HG02943 (cell line): ENCODE measurements around the gene UHRF2.
"Not testable (repeated sequence)": the region's sequence is repeated elsewhere in the genome, so short reads cannot be mapped to it uniquely, and the experiment has no call there.

Experiments
- ATAC-seq: cut with Tn5 transposase; IDR thresholded peaks from one replicate; pipeline ENCODE4 v1.9.1; 2021; ENCODE audit warnings: mild to moderate bottlenecking, low read depth, moderate library complexity; ENCODE audit not compliant: unreplicated experiment

Gene UHRF2

GRCh38 chr9:6473151-6473550 is 60.2 kb downstream of the UHRF2 start:
- no peak for ATAC-seq

- ATAC-seq, result no peak
These were observed 67.0 kb downstream of the UHRF2 start for GRCh38 chr9:6479959-6480358.

GRCh38 chr9:6484210-6484609 is 71.2 kb downstream of the UHRF2 start:
- ATAC-seq, result no peak

- ATAC-seq, result no peak
These were observed 75.4 kb downstream of the UHRF2 start for GRCh38 chr9:6488395-6488794.

GRCh38 chr9:6489099-6489498 is 76.1 kb downstream of the UHRF2 start:
- no peak for ATAC-seq

GRCh38 chr9:6490863-6491262 is 77.9 kb downstream of the UHRF2 start:
- ATAC-seq, result no peak

GRCh38 chr9:6495466-6495865 is 82.5 kb downstream of the UHRF2 start:
- ATAC-seq, result no peak

- no peak for ATAC-seq
These were observed 86.0 kb downstream of the UHRF2 start for GRCh38 chr9:6498982-6499381.

- no peak for ATAC-seq
These were observed 88.7 kb downstream of the UHRF2 start for GRCh38 chr9:6501526-6502210.

- ATAC-seq, result no peak
These were observed 89.4 kb downstream of the UHRF2 start for GRCh38 chr9:6502399-6502798.

GRCh38 chr9:6506571-6506970 is 93.6 kb downstream of the UHRF2 start:
- ATAC-seq, result no peak

GRCh38 chr9:6512085-6512657 is 99.2 kb downstream of the UHRF2 start:
- ATAC-seq, result no peak

- no peak for ATAC-seq
These were observed 109.3 kb downstream of the UHRF2 start for GRCh38 chr9:6522263-6522662.

GRCh38 chr9:6525326-6526045 is 112.5 kb downstream of the UHRF2 start:
- ATAC-seq, result no peak

- ATAC-seq, result no peak
These were observed 122.6 kb downstream of the UHRF2 start for GRCh38 chr9:6535594-6535993.

GRCh38 chr9:6538666-6539071 is 125.7 kb downstream of the UHRF2 start:
- no peak for ATAC-seq

GRCh38 chr9:6542617-6543016 is 129.6 kb downstream of the UHRF2 start:
- ATAC-seq, result not testable (repeated sequence)

GRCh38 chr9:6543204-6543603 is 130.2 kb downstream of the UHRF2 start:
- no peak for ATAC-seq

GRCh38 chr9:6545017-6545691 is 132.2 kb downstream of the UHRF2 start:
- ATAC-seq, result no peak

- ATAC-seq, result no peak
These were observed 136.3 kb downstream of the UHRF2 start for GRCh38 chr9:6549106-6549800.

GRCh38 chr9:6551136-6551535 is 138.1 kb downstream of the UHRF2 start:
- ATAC-seq, result no peak
